HEK293T (cell line): Measurements from ENCODE around the gene RPS6KA5.

Source experiments
- CTCF ChIA-PET: fragments of 350-600 bp; formaldehyde crosslinking; extraction: SDS; loops from one replicate; lab custom pipeline; 2021; ENCODE audit warnings: antibody characterized with exemption, inconsistent platforms; lab: Yijun Ruan, JAX
- POLR2A ChIA-PET: fragments of 350-600 bp; formaldehyde crosslinking; extraction: SDS; loops from one replicate; lab custom pipeline; 2020; ENCODE audit warnings: antibody characterized with exemption, inconsistent platforms; lab: Yijun Ruan, JAX
- DNase-seq: peaks from one replicate; pipeline ENCODE4 v3.0.0; 2012; ENCODE audit warnings: mixed read lengths; ENCODE audit errors: extremely low spot score
- ARNT ChIP-seq: fragments of 450-650 bp; IDR thresholded peaks from 2 replicates; pipeline ENCODE4 v1.6.1; 2017; ENCODE audit warnings: mild to moderate bottlenecking
- BHLHE40 ChIP-seq: fragments of 450-650 bp; IDR thresholded peaks from 2 replicates; pipeline ENCODE4 v1.6.1; 2016; ENCODE audit warnings: mild to moderate bottlenecking, moderate library complexity, borderline replicate concordance
- CTBP1 ChIP-seq: fragments of 450-650 bp; IDR thresholded peaks from 2 replicates; pipeline ENCODE4 v1.6.1; 2016; ENCODE audit warnings: borderline replicate concordance
- ELF4 ChIP-seq: fragments of 450-650 bp; IDR thresholded peaks from 2 replicates; pipeline ENCODE4 v1.6.1; 2017; ENCODE audit warnings: antibody characterized with exemption
- FOXA1 ChIP-seq: fragments of 450-650 bp; IDR thresholded peaks from 2 replicates; pipeline ENCODE4 v1.6.1; 2016; ENCODE audit warnings: mild to moderate bottlenecking
- FOXK2 ChIP-seq: fragments of 450-650 bp; IDR thresholded peaks from 2 replicates; pipeline ENCODE4 v1.6.1; 2016; ENCODE audit warnings: mild to moderate bottlenecking
- FOXM1 ChIP-seq: fragments of 450-650 bp; IDR thresholded peaks from 2 replicates; pipeline ENCODE4 v1.6.1; 2017; ENCODE audit warnings: mild to moderate bottlenecking, borderline replicate concordance
- HDGF ChIP-seq: fragments of 450-650 bp; IDR thresholded peaks from 2 replicates; pipeline ENCODE4 v1.6.1; 2017; ENCODE audit warnings: antibody characterized with exemption, borderline replicate concordance
- L3MBTL2 ChIP-seq: fragments of 450-650 bp; conservative IDR thresholded peaks from 2 replicates; pipeline ENCODE4 v1.6.1; 2016; ENCODE audit warnings: mild to moderate bottlenecking
- LEF1 ChIP-seq: fragments of 450-650 bp; IDR thresholded peaks from 2 replicates; pipeline ENCODE4 v1.6.1; 2017; ENCODE audit warnings: mild to moderate bottlenecking, borderline replicate concordance
- NFRKB ChIP-seq: fragments of 450-650 bp; IDR thresholded peaks from 2 replicates; pipeline ENCODE4 v1.6.1; 2016; ENCODE audit warnings: mild to moderate bottlenecking, moderate library complexity
- PKNOX1 ChIP-seq: fragments of 450-650 bp; IDR thresholded peaks from 2 replicates; pipeline ENCODE4 v1.6.1; 2016
- SP1 ChIP-seq: fragments of 450-650 bp; IDR thresholded peaks from 2 replicates; pipeline ENCODE4 v1.6.1; 2017
- SUZ12 ChIP-seq: fragments of 450-650 bp; IDR thresholded peaks from 2 replicates; pipeline ENCODE4 v1.6.1; 2016; ENCODE audit warnings: mild to moderate bottlenecking
- TARDBP ChIP-seq: fragments of 450-650 bp; IDR thresholded peaks from 2 replicates; pipeline ENCODE4 v1.6.1; 2016
- ZNF384 ChIP-seq: fragments of 450-650 bp; IDR thresholded peaks from 2 replicates; pipeline ENCODE4 v1.6.1; 2016

RPS6KA5 gene

DNA sequence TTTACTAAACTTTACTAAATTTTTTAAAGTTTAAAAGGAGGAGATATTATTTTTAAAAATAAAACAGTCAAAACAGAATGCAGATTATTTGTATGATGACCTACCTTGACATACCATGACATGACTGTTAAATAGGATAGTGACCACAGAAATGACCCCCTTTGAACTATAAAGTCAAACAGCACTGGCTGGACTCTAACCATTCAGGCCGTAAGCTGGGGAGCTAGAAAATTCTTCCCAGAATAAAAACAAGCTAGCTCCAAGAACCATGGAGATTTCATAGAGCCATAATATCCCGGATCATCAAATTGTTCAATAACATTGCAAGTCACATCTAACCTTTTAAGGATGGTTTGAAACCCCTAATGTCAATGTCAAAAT, 50.3 kb downstream of the RPS6KA5 start:
- no peak for TF ChIP-seq FOXA1
- no peak for TF ChIP-seq BHLHE40
- TF ChIP-seq PKNOX1, result no peak
- TF ChIP-seq ZNF384, result no peak
- no peak for TF ChIP-seq ARNT
- TF ChIP-seq HDGF, result no peak
- TF ChIP-seq FOXM1, result no peak
- TF ChIP-seq ELF4, result no peak
- DNase-seq, result no peak
- ChIA-PET POLR2A (interaction anchor here (0.6 kb wide), 1 partner anchor 1738 kb away, joined by 3 read pairs; the partner anchor contains the start of gene LGMN), CTCF (no interaction called here)

GRCh38 chr14:91009501-91010152, 50.8 kb downstream of the RPS6KA5 start:
- POLR2A ChIA-PET, result no interaction called here
- TF ChIP-seq CTBP1 (no peak), LEF1 (no peak), ZNF384 (no peak), BHLHE40 (no peak), SUZ12 (no peak), FOXK2 (no peak), SP1 (no peak), ELF4 (no peak), L3MBTL2 (no peak), NFRKB (no peak), FOXM1 (no peak)
- no peak for DNase-seq
- CTCF ChIA-PET, result no interaction called here

GRCh38 chr14:91008759-91009409, 51.6 kb downstream of the RPS6KA5 start:
- no peak for DNase-seq
- POLR2A ChIA-PET, result no interaction called here
- TF ChIP-seq FOXM1 (no peak), ELF4 (no peak), FOXA1 (no peak), LEF1 (no peak)
- CTCF ChIA-PET, result no interaction called here

DNA sequence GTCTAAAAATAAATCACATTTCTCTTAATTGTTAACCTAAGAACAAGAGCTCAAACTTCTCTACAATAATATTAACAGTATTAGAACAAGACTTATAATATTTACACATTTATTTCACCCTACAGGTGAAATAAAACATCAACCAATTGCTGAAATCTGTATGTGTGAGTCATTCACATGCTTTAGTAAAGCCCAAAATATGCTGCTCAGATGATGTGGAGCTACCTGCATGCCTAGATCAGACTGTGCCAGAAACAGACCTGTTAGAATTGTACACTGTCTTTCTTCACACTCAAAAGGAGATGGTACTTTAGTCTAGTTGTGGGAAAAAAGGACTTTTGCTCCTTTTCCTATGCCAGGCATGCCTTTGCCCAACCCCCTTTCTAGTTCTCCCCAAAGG, 54.7 kb downstream of the RPS6KA5 start:
- ChIA-PET CTCF (no interaction called here), POLR2A (no interaction called here)
- TF ChIP-seq HDGF (no peak), LEF1 (no peak), PKNOX1 (no peak), ELF4 (no peak), SUZ12 (no peak), BHLHE40 (no peak), FOXA1 (no peak), ZNF384 (no peak), TARDBP (no peak)

DNA sequence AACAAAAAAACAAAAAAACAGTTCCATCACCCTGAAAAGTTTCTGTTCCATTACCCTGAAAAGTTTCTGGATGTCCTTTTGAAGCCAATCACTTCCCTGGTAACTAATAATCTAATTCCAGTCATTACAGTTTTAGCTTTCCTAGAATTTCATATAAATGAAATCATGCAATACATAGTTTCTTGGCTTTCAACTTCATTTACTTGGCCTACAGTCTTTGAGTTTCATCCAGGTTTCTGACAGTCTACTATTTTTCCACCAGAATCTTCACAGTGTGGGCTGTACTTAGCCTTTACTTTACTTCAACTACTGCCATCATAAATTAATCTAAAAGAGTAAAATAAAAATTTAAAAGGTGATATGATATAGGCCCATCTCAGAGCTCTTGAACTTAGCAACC, 55.5 kb downstream of the RPS6KA5 start:
- CTCF ChIA-PET, result no interaction called here

More for the DNA sequence above, 54.7 kb downstream of the RPS6KA5 start:
- DNase-seq, result no peak

DNA sequence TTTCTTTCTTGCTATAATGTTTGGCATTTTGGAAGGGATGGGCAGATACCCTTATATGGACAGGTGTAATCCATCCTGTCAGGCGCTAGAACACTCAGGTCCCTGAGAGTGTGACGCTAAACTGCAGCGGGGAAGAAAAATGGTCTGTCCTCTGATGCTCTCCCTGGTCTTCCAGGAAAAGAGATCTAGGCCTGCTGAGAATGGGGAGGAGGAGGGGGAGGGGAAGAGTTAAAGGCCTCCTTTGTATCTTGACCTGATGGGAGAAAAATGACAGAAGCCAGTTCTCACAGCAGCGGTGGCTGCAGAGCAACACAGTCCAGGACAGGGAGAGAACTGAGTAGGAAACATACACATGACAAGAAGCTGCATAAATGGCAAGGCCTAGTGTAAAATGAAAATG, 61.1 kb downstream of the RPS6KA5 start:
- TF ChIP-seq FOXA1, result no peak
- no peak for TF ChIP-seq SP1
- TF ChIP-seq TARDBP, result no peak
- TF ChIP-seq HDGF, result no peak
- TF ChIP-seq FOXK2, result no peak
- TF ChIP-seq NFRKB, result no peak
- TF ChIP-seq FOXM1, result no peak
- no peak for TF ChIP-seq LEF1
- TF ChIP-seq ZNF384, result no peak
- no peak for TF ChIP-seq L3MBTL2
- no peak for TF ChIP-seq SUZ12
- TF ChIP-seq CTBP1, result no peak
- no peak for TF ChIP-seq ELF4
- DNase-seq, result no peak
- POLR2A ChIA-PET, result no interaction called here
- CTCF ChIA-PET, result no interaction called here

More for the DNA sequence above, 55.5 kb downstream of the RPS6KA5 start:
- no peak for DNase-seq
- TF ChIP-seq BHLHE40, result no peak
- POLR2A ChIA-PET, result no interaction called here

GRCh38 chr14:90996967-90997366, 63.5 kb downstream of the RPS6KA5 start:
- CTCF ChIA-PET, result no interaction called here
- POLR2A ChIA-PET, result no interaction called here
- DNase-seq, result no peak
- TF ChIP-seq LEF1, result no peak
- no peak for TF ChIP-seq SP1
- TF ChIP-seq FOXK2, result no peak
- no peak for TF ChIP-seq CTBP1
- no peak for TF ChIP-seq SUZ12
- no peak for TF ChIP-seq ZNF384
- no peak for TF ChIP-seq PKNOX1
- no peak for TF ChIP-seq L3MBTL2
- no peak for TF ChIP-seq NFRKB
- no peak for TF ChIP-seq HDGF
- TF ChIP-seq ARNT, result no peak
- TF ChIP-seq FOXA1, result no peak
- TF ChIP-seq FOXM1, result no peak
- no peak for TF ChIP-seq BHLHE40
- no peak for TF ChIP-seq TARDBP
